Cardiac muscle cell (in vitro differentiated cells and primary cell): Measurements from ENCODE around the gene RALGPS2. TPM values are rescaled to one million over a fixed set of nuclear protein-coding genes. Genes with fewer than 3 reads are reported as not detected.
"Not testable (repeated sequence)": the region's sequence is repeated elsewhere in the genome, so short reads cannot be mapped to it uniquely, and the experiment has no call there.

Experiments used
- DNase-seq, 2 donors: peaks; one replicate each; pipeline versions ENCODE4 v3.0.0 to v3.0.0-alpha.2; 2010 to 2017; ENCODE audit warnings: low read depth in 1 of 2, low spot score in 1 of 2
- H3K27ac ChIP-seq: fragments of 200-600 bp; sonication (generic); 2 replicates; pipeline ENCODE4 v1.5.1; 2016
- H3K27me3 ChIP-seq: fragments of 200-600 bp; sonication (generic); 2 replicates; pipeline ENCODE4 v1.6.0; 2016; ENCODE audit warnings: control low read depth
- H3K36me3 ChIP-seq: fragments of 200-600 bp; sonication (generic); 2 replicates; pipeline ENCODE4 v1.5.1; 2016; ENCODE audit warnings: control low read depth
- H3K4me1 ChIP-seq: fragments of 200-600 bp; sonication (generic); 2 replicates; pipeline ENCODE4 v1.8.1; 2017; ENCODE audit warnings: low read depth, mild to moderate bottlenecking, mixed run types
- H3K4me3 ChIP-seq: fragments of 200-600 bp; sonication (generic); 2 replicates; pipeline ENCODE4 v1.5.1; 2016; ENCODE audit warnings: mild to moderate bottlenecking
- H3K9me3 ChIP-seq: fragments of 200-600 bp; sonication (generic); 2 replicates; pipeline ENCODE4 v1.5.1; 2017; ENCODE audit warnings: low read depth, mild to moderate bottlenecking, control low read depth
- CTCF ChIP-seq: IDR thresholded peaks from 2 replicates; pipeline ENCODE4 v1.5.1; 2012; ENCODE audit warnings: low read depth, mild to moderate bottlenecking, low read length
- polyA plus RNA-seq: library from polyadenylated mRNA; unstranded; fragments of >200 nt; fragmentation: Nextera tagmentation; extraction: Ambion mirVana; gene quantifications from 2 replicates; pipeline ENCODE4 v1.2.1, GENCODE V29; 2016
- total RNA-seq: library from RNA; depleted of rRNA; stranded (reverse); fragments of >200 nt; gene quantifications from 2 replicates; pipeline ENCODE4 v1.2.3, GENCODE V29; 2016

Gene RALGPS2
- total and polyA plus RNA-seq, 2 experiments from 2014 or later, result 10.3 to 27.3 TPM

- H3K27ac ChIP-seq, result no peak overlapping the region
- H3K4me1 ChIP-seq, result no peaks in the 10 kb centered on the region
- no peak overlapping the region for H3K4me3 ChIP-seq
- peaks cover 10% of the 10 kb centered on the region for H3K36me3 ChIP-seq
- H3K27me3 ChIP-seq, result no peaks in the 10 kb centered on the region
- TF ChIP-seq CTCF, result no peak
- DNase-seq, result no peak
- H3K9me3 ChIP-seq, result no peaks in the 10 kb centered on the region
Measured at GRCh38 chr1:178743801-178744200, 18.8 kb downstream of the RALGPS2 start.

GRCh38 chr1:178745260-178745659 lies 20.2 kb downstream of the RALGPS2 start:
- no peaks in the 10 kb centered on the region for H3K27me3 ChIP-seq
- no peak overlapping the region for H3K27ac ChIP-seq
- peaks cover 10% of the 10 kb centered on the region for H3K36me3 ChIP-seq
- no peak for TF ChIP-seq CTCF
- no peaks in the 10 kb centered on the region for H3K4me1 ChIP-seq
- no peak overlapping the region for H3K4me3 ChIP-seq
- DNase-seq, result no peak
- H3K9me3 ChIP-seq, result no peaks in the 10 kb centered on the region

- H3K27me3 ChIP-seq, result no peaks in the 10 kb centered on the region
- peaks cover 10% of the 10 kb centered on the region for H3K36me3 ChIP-seq
- no peak for DNase-seq
- no peaks in the 10 kb centered on the region for H3K9me3 ChIP-seq
- H3K4me1 ChIP-seq, result no peaks in the 10 kb centered on the region
- H3K27ac ChIP-seq, result no peak overlapping the region
- no peak for TF ChIP-seq CTCF
- no peak overlapping the region for H3K4me3 ChIP-seq
Measured at GRCh38 chr1:178746345-178746744, 21.3 kb downstream of the RALGPS2 start.

GRCh38 chr1:178747361-178747760 lies 22.3 kb downstream of the RALGPS2 start:
- not testable (repeated sequence) for H3K4me3 ChIP-seq, H3K9me3 ChIP-seq, H3K27me3 ChIP-seq, H3K27ac ChIP-seq, H3K36me3 ChIP-seq, H3K4me1 ChIP-seq, DNase-seq

GRCh38 chr1:178749581-178750166 lies 24.6 kb downstream of the RALGPS2 start:
- TF ChIP-seq CTCF, result no peak
- no peaks in the 10 kb centered on the region for H3K27me3 ChIP-seq

GRCh38 chr1:178751046-178751445 lies 26.0 kb downstream of the RALGPS2 start:
- no peak overlapping the region for H3K27ac ChIP-seq
- H3K36me3 ChIP-seq, result no peaks in the 10 kb centered on the region
- TF ChIP-seq CTCF, result no peak
- no peaks in the 10 kb centered on the region for H3K9me3 ChIP-seq
- no peak for DNase-seq
- H3K4me1 ChIP-seq, result no peaks in the 10 kb centered on the region
- no peaks in the 10 kb centered on the region for H3K27me3 ChIP-seq
- H3K4me3 ChIP-seq, result no peak overlapping the region

More at GRCh38 chr1:178749581-178750166, 24.6 kb downstream of the RALGPS2 start:
- no peak for DNase-seq
- Histone ChIP-seq H3K4me3 (no peak overlapping the region), H3K36me3 (no peaks in the 10 kb centered on the region), H3K4me1 (no peaks in the 10 kb centered on the region), H3K9me3 (no peaks in the 10 kb centered on the region), H3K27ac (no peak overlapping the region)
